WI38 (cell line): ENCODE results near the gene PHLDA2.
"Not testable (repeated sequence)": the region's sequence is repeated elsewhere in the genome, so short reads cannot be mapped to it uniquely, and the experiment has no call there.

ENCODE experiments used
- H3K4me3 ChIP-seq: 2 replicates; pipeline ENCODE4 v1.5.1; 2011; ENCODE audit warnings: low read depth, mild to moderate bottlenecking, control low read depth, low read length
- CTCF ChIP-seq: IDR thresholded peaks from 2 replicates; pipeline ENCODE4 v1.5.1; 2012; ENCODE audit warnings: low read depth, mild to moderate bottlenecking, control low read depth, low read length

The PHLDA2 gene

DNA sequence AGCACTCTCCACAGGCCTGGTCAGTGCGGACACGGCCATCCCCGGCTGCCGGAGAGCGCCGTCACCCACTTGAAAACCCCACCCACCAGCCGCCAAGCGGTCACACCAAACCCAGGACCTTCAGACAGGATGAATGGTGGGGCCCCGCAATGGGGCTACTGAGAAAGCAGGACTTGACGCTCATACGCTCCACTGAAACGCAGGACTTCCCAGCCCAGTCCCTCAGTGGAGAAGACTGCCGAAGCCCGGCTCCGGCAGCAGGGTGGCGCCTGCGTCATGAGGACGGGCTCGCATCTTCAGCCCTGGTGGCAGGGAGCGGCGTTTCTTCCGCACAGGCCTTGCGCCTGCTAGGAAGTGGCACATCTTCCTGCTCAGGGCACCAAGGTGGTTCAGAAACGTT, 15.3 kb upstream of the PHLDA2 start:
- TF ChIP-seq CTCF, result no peak
- H3K4me3 ChIP-seq, result no peak overlapping the region

DNA sequence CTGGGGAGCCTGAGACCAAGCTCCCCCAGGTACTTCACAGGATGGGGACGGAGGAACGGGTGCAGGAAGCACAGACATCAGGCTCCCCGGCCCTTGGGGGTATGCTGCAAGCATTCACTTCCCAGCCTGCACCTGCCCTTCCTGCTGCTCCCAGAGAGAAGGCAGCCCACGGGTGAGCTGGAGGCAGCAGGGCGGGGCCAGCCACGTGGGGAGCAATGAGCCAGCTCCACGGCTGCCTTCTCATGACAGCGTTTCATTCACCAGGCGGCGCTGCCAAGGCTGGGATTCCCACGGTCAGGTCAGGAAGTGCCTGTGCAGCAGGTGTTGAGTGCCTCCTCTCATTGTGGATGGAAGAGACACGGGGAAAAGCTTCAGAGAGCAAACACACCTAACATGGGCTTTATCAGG, 14.5 kb upstream of the PHLDA2 start:
- no peak overlapping the region for H3K4me3 ChIP-seq
- no peak for TF ChIP-seq CTCF

DNA sequence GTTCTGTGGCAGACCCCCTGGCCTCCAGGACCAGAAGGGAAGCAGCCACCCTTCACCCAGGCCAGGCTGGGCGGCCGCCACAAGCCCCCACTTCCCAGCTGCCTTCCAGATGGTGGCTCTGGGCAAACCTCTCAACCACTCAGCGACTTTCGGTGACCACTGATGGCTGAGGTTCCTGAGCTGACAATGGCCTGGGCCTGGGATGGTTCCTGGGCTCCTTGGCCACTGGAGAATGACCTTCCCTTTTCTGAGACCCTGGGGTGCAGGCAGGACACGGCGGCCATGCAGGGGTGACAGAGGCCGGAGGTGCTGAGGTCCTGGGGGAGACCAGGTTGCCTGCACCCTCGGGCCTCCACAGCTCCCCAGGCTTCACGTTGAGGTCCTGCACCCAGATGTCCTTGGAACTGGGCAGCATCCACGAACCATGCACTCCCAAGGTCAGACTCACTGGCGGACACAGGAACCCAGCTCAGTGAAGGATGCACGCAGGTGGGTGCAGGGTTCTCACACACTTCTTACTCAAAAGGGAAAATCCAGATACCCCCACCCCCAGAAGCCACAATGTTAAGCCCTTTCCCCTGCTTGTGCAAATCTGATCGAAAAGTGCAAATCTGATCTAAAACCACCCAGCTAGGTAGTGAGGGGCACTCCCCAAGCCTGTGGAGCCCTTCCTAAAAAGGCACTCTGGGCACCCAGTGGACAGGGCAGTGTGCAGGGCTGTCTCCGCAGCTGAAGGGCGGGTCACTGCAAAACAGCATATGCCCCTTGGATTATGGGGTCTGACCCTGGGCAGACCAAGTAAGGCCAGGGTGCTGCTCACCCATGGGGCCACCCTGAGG, 13.9 kb upstream of the PHLDA2 start:
- no peak overlapping the region for H3K4me3 ChIP-seq
- no peak for TF ChIP-seq CTCF

DNA sequence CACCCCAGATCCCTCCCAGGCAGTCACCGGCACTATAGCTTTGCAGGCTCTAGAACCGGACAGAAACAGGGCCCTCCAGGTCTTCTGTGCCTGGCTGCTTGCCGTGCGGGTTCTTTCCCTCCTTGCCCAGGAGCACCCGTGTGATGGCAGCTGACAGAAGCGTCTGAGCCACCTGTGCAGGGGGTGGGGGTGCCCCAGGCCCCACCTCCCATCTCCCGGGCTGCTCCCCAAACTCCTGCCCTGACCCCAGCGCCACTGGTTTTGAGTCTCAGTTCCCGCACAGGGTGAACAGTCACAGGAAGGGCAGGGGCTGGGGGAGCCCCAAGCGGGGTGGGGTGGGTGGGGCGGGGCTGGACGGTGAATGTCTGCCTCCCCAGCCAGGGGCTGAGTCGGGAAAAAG, 13.2 kb upstream of the PHLDA2 start:
- TF ChIP-seq CTCF, result no peak
- H3K4me3 ChIP-seq, result no peak overlapping the region

GRCh38 chr11:2940921-2941821, 12.0 kb upstream of the PHLDA2 start:
- TF ChIP-seq CTCF, result no peak
- no peak overlapping the region for H3K4me3 ChIP-seq

GRCh38 chr11:2940147-2940920, 11.1 kb upstream of the PHLDA2 start:
- TF ChIP-seq CTCF, result no peak
- H3K4me3 ChIP-seq, result no peak overlapping the region

DNA sequence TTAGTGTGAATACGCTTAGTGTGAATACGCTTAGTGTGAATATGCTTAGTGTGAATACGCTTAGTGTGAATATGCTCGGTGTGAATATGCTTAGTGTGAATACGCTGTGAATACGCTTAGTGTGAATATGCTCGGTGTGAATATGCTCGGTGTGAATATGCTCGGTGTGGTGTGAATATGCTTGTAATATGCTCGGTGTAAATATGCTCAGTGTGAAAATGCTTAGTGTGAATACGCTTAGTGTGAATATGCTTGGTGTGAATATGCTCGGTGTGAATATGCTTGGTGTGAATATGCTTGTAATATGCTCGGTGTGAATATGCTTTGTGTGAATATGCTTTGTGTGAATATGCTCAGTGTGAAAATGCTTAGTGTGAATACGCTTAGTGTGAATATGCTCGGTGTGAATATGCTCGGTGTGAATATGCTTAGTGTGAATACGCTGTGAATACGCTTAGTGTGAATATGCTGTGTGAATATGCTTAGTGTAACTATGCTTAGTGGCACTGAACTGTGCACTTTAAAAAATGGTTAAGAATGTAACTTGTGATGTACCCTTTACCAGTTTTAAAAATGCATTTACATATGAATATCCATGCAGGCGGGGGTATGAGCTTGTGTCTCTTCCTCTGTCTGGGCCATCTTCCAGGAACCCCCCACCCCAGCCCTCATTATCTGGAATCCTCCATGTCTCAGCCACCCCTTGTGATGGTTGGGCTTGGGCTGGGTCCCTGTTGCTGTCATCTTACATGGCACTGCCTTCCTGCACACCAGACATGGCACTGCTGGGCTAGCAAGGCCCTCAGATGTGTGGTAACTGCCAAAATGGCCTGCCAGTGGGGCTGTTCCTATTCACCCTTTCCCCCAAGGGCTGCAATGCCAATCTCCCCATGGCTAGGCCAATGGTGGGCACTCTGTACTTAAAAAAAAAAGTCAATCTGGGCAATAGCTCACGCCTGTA, 9.5 kb upstream of the PHLDA2 start:
- H3K4me3 ChIP-seq, result not testable (repeated sequence)

DNA sequence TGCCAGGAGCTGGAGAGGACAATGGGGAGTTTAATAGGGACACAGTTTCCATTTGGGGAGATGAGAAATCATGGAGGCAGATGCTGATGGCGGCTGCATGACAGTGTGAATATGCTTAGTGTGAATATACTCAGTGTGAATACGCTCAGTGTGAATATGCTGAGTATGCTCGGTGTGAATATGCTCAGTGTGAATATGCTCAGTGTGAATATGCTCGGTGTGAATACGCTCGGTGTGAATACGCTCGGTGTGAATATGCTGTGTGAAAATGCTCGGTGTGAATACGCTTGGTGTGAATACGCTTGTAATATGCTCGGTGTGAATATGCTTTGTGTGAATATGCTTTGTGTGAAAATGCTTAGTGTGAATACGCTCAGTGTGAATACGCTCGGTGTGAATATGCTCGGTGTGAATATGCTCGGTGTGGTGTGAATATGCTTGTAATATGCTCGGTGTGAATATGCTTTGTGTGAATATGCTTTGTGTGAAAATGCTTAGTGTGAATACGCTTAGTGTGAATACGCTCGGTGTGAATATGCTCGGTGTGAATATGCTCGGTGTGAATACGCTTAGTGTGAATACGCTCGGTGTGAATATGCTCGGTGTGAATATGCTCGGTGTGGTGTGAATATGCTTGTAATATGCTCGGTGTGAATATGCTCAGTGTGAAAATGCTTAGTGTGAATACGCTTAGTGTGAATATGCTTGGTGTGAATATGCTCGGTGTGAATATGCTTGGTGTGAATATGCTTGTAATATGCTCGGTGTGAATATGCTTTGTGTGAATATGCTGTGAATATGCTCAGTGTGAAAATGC, 8.6 kb upstream of the PHLDA2 start:
- not testable (repeated sequence) for H3K4me3 ChIP-seq
